HepG2 (cell line): Measurements from ENCODE around the gene C1QTNF5. TPM values are rescaled to one million over a fixed set of nuclear protein-coding genes. Genes with fewer than 3 reads are reported as not detected.
A peak's percentile ranks its signal among the peaks of the same experiment; 100 is the strongest.

Experiments used
- ARNTL ChIP-seq: sonication (generic); formaldehyde crosslinking; IDR thresholded peaks from 2 replicates; pipeline ENCODE4 v1.4.0; 2020; ENCODE audit warnings: mild to moderate bottlenecking, missing genetic modification reagents
- FOXP1 ChIP-seq, 2 experiments: fragments of 450-650 bp in 1 of 2; IDR thresholded peaks; 2 replicates each; pipeline ENCODE4 v1.6.1; 2017 to 2018; ENCODE audit warnings: antibody characterized with exemption in 1 of 2
- HMGXB3 ChIP-seq: sonication (generic); formaldehyde crosslinking; IDR thresholded peaks from 2 replicates; pipeline ENCODE4 v1.4.0; 2020; ENCODE audit warnings: missing genetic modification reagents, borderline replicate concordance
- NCOA2 ChIP-seq: sonication (generic); formaldehyde crosslinking; IDR thresholded peaks from 2 replicates; pipeline ENCODE4 v1.8.0; 2022; ENCODE audit warnings: inconsistent platforms
- RXRB ChIP-seq: IDR thresholded peaks from 2 replicates; pipeline ENCODE4 v1.6.1; 2016; ENCODE audit warnings: borderline replicate concordance, missing genetic modification reagents, missing compliant biosample characterization
- ZNF224 ChIP-seq: sonication (generic); formaldehyde crosslinking; IDR thresholded peaks from 2 replicates; pipeline ENCODE4 v1.5.0; 2020; ENCODE audit warnings: mild to moderate bottlenecking, missing genetic modification reagents
- ZNF317 ChIP-seq: sonication (generic); formaldehyde crosslinking; IDR thresholded peaks from 2 replicates; pipeline ENCODE4 v1.5.0; 2020; ENCODE audit warnings: mild to moderate bottlenecking, missing genetic modification reagents
- ZNF513 ChIP-seq: sonication (generic); formaldehyde crosslinking; conservative IDR thresholded peaks from 2 replicates; pipeline ENCODE4 v1.5.0; 2020; ENCODE audit warnings: missing genetic modification reagents
- ZNF616 ChIP-seq: sonication (generic); formaldehyde crosslinking; IDR thresholded peaks from 2 replicates; pipeline ENCODE4 v1.5.0; 2020; ENCODE audit warnings: low read depth, mild to moderate bottlenecking, missing genetic modification reagents
- ZNF800 ChIP-seq: sonication (generic); formaldehyde crosslinking; IDR thresholded peaks from 2 replicates; pipeline ENCODE4 v1.4.0; 2020; ENCODE audit warnings: missing genetic modification reagents
- polyA plus RNA-seq, 8 experiments: library from polyadenylated mRNA; depleted of rRNA in 3 of 8; stranded (reverse) in 7 of 8; unstranded in 1 of 8; fragments of >200 nt; fragmentation: Illumina TruSeq in 4 of 8; extraction: Trizol in 4 of 8; gene quantifications; 2 replicates each; pipeline versions ENCODE4 v1.2.1 to v1.2.3, GENCODE V29; 2011 to 2016; ENCODE audit warnings: low read depth in 4 of 8, missing spikeins in 1 of 8, mixed read lengths in 1 of 8; ENCODE audit not compliant: insufficient read depth in 1 of 8
- total RNA-seq, 5 experiments: library from RNA; depleted of rRNA; stranded (reverse); fragments of >200 nt; fragmentation: Illumina TruSeq; extraction: Trizol; gene quantifications; 2 replicates each; pipeline ENCODE4 v1.2.3, GENCODE V29; 2016; ENCODE audit warnings: low read depth in 1 of 5
- TF ChIP-seq, protein P1 (sequence below): sonication (generic); formaldehyde crosslinking; IDR thresholded peaks from 2 replicates; pipeline ENCODE4 v1.4.0; 2020; ENCODE audit warnings: missing genetic modification reagents
- TF ChIP-seq, protein P2 (sequence below): sonication (generic); formaldehyde crosslinking; IDR thresholded peaks from 2 replicates; pipeline ENCODE4 v1.9.0; 2021; ENCODE audit warnings: missing genetic modification reagents, borderline replicate concordance
- TF ChIP-seq, protein P3 (sequence below): IDR thresholded peaks from 2 replicates; pipeline ENCODE4 v1.6.1; 2018; ENCODE audit warnings: missing genetic modification reagents, mild to moderate bottlenecking, missing compliant biosample characterization

The C1QTNF5 gene
- total and polyA plus RNA-seq, 2 of the 13 experiments (the other 11 are each of a cell fraction or from before 2014, with no cell fraction given) = 0.86 to 1.2 TPM

DNA sequence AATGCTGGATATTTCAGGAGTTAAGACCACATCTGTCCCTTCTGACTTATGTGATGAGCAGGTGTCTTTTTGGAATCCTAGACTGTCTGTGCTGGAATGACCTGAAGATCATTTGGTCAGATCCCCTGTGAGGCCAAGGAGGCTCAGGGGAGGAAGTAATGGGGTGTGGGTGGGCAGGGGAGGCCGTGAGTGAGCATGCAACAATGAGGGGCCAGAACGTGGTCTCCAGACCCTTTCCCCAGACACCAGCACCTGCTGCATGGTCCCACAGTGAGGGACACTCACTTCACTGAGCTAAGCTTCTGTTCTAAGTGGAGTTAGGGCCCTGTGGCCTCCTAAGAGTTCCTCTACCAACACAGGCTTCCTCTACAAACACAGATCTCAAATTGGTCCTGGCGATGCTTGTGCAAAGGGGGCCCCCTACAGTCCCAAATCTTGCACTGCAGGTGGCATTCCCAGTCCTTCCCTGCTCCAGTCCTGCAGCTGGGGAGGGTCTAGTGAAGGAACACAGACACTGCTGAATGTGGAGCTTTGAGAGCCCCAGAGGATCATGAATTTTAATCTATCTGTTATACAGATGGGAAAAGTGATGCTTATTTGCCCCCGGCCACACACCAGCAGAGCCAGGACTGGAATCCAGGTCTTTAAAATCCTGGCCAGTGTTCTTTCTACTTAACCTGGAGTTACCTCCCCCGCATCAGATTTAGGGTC, 33.4 kb upstream of the C1QTNF5 start (continued):
- TF ChIP-seq HMGXB3 (CRISPR knock-in tag) (peak; percentile 66; the same call in 1 of the 2 replicates), RXRB (peak; percentile 3; the same call in 1 of the 2 replicates), NCOA2 (CRISPR knock-in tag) (0 out of 2 replicates have a peak, but pooled peaks have one; percentile 38), ZNF224 (CRISPR knock-in tag) (no peak), ZNF513 (CRISPR knock-in tag) (no peak), FOXP1 (IDR thresholded peaks at IDR 0.05) (no peak), FOXP1 (CRISPR knock-in tag; IDR thresholded peaks at IDR 0.05) (no peak), ZNF800 (CRISPR knock-in tag) (no peak), ZNF616 (CRISPR knock-in tag) (no peak), ARNTL (CRISPR knock-in tag) (no peak), ZNF317 (CRISPR knock-in tag) (peak; percentile 47; the same call in 1 of the 2 replicates)
- TF ChIP-seq, protein P1, sequence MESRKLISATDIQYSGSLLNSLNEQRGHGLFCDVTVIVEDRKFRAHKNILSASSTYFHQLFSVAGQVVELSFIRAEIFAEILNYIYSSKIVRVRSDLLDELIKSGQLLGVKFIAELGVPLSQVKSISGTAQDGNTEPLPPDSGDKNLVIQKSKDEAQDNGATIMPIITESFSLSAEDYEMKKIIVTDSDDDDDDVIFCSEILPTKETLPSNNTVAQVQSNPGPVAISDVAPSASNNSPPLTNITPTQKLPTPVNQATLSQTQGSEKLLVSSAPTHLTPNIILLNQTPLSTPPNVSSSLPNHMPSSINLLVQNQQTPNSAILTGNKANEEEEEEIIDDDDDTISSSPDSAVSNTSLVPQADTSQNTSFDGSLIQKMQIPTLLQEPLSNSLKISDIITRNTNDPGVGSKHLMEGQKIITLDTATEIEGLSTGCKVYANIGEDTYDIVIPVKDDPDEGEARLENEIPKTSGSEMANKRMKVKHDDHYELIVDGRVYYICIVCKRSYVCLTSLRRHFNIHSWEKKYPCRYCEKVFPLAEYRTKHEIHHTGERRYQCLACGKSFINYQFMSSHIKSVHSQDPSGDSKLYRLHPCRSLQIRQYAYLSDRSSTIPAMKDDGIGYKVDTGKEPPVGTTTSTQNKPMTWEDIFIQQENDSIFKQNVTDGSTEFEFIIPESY = peak; percentile 60; the same call in 1 of the 2 replicates
- TF ChIP-seq, protein P2, sequence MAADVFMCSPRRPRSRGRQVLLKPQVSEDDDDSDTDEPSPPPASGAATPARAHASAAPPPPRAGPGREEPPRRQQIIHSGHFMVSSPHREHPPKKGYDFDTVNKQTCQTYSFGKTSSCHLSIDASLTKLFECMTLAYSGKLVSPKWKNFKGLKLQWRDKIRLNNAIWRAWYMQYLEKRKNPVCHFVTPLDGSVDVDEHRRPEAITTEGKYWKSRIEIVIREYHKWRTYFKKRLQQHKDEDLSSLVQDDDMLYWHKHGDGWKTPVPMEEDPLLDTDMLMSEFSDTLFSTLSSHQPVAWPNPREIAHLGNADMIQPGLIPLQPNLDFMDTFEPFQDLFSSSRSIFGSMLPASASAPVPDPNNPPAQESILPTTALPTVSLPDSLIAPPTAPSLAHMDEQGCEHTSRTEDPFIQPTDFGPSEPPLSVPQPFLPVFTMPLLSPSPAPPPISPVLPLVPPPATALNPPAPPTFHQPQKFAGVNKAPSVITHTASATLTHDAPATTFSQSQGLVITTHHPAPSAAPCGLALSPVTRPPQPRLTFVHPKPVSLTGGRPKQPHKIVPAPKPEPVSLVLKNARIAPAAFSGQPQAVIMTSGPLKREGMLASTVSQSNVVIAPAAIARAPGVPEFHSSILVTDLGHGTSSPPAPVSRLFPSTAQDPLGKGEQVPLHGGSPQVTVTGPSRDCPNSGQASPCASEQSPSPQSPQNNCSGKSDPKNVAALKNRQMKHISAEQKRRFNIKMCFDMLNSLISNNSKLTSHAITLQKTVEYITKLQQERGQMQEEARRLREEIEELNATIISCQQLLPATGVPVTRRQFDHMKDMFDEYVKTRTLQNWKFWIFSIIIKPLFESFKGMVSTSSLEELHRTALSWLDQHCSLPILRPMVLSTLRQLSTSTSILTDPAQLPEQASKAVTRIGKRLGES (CRISPR knock-in tag) = no peak
- TF ChIP-seq, protein P3, sequence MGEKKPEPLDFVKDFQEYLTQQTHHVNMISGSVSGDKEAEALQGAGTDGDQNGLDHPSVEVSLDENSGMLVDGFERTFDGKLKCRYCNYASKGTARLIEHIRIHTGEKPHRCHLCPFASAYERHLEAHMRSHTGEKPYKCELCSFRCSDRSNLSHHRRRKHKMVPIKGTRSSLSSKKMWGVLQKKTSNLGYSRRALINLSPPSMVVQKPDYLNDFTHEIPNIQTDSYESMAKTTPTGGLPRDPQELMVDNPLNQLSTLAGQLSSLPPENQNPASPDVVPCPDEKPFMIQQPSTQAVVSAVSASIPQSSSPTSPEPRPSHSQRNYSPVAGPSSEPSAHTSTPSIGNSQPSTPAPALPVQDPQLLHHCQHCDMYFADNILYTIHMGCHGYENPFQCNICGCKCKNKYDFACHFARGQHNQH (CRISPR knock-in tag) = peak; percentile 49; the same call in 1 of the 2 replicates
